Measurements from ENCODE around the gene MED13L.

GRCh38 chr12:115973066-115973465 lies 304.4 kb downstream of the MED13L start:
- TF ChIP-seq EZH2 (IDR thresholded peaks at IDR 0.05; ENCODE audit: borderline replicate concordance, low read length) (no peak), CTCF (conservative IDR thresholded peaks at IDR 0.05 in 1 of 2, IDR thresholded peaks at IDR 0.05 in 1 of 2; ENCODE audit: extremely low read depth in 1 of 2, insufficient read depth in 1 of 2, low read depth in 1 of 2, low read length in 2 of 2) (no peak)
